GM12878 (cell line): Measurements from ENCODE around the gene HLA-G. TPM values are rescaled to one million over a fixed set of nuclear protein-coding genes. Genes with fewer than 3 reads are reported as not detected.

Experiments
- BMI1 ChIP-seq: fragments of 450-650 bp; IDR thresholded peaks from 2 replicates; pipeline ENCODE4 v1.6.1; 2016; ENCODE audit warnings: mild to moderate bottlenecking, moderate library complexity, borderline replicate concordance
- GATAD2B ChIP-seq: fragments of 450-650 bp; conservative IDR thresholded peaks from 2 replicates; pipeline ENCODE4 v1.6.1; 2017; ENCODE audit warnings: low read depth, mild to moderate bottlenecking, moderate library complexity
- IKZF1 ChIP-seq: fragments of 450-650 bp; conservative IDR thresholded peaks from 2 replicates; pipeline ENCODE4 v1.6.1; 2017; ENCODE audit warnings: antibody characterized with exemption, mild to moderate bottlenecking
- PKNOX1 ChIP-seq: fragments of 450-650 bp; IDR thresholded peaks from 2 replicates; pipeline ENCODE4 v1.6.1; 2016; ENCODE audit warnings: mild to moderate bottlenecking
- RBBP5 ChIP-seq: fragments of 200-600 bp; sonication (generic); conservative IDR thresholded peaks from 2 replicates; pipeline ENCODE4 v1.6.1; 2016
- SUZ12 ChIP-seq: fragments of 200-600 bp; sonication (generic); IDR thresholded peaks from one replicate; pipeline ENCODE4 v1.6.1; 2018; ENCODE audit warnings: antibody characterized with exemption, mild to moderate bottlenecking; ENCODE audit not compliant: unreplicated experiment
- polyA plus RNA-seq, 11 experiments: library from polyadenylated mRNA; depleted of rRNA in 4 of 11; unstranded in 6 of 11; stranded (reverse) in 5 of 11; fragments of >200 nt; fragmentation: Nextera tagmentation in 4 of 11; fragmentation: Illumina TruSeq in 1 of 11; extraction: Ambion mirVana in 4 of 11; extraction: Trizol in 1 of 11; gene quantifications; 1 replicate in 1 of 11; 2 replicates in 10 of 11; pipeline versions ENCODE4 v1.2.1 to v1.2.3, GENCODE V29; 2011 to 2016; ENCODE audit warnings: inconsistent platforms in 2 of 11, missing spikeins in 2 of 11, low read depth in 1 of 11
- total RNA-seq, 4 experiments: library from RNA; depleted of rRNA in 3 of 4; stranded (reverse); fragments of >200 nt in 3 of 4; fragmentation: Illumina TruSeq in 1 of 4; extraction: Trizol in 1 of 4; gene quantifications; 2 replicates each; pipeline versions ENCODE4 v1.2.1 to v1.2.3, GENCODE V29; 2013 to 2021
- TF ChIP-seq, protein P1 (sequence below): fragments of 450-650 bp; formaldehyde crosslinking; IDR thresholded peaks from 2 replicates; pipeline ENCODE4 v1.4.0; 2020; ENCODE audit warnings: mild to moderate bottlenecking, moderate library complexity

The HLA-G gene
- total and polyA plus RNA-seq, 10 of the 15 experiments (the other 5 are each of a cell fraction or from before 2014, with no cell fraction given), result 0.10 to 2.9 (median 1.3) TPM; not detected in 5

DNA sequence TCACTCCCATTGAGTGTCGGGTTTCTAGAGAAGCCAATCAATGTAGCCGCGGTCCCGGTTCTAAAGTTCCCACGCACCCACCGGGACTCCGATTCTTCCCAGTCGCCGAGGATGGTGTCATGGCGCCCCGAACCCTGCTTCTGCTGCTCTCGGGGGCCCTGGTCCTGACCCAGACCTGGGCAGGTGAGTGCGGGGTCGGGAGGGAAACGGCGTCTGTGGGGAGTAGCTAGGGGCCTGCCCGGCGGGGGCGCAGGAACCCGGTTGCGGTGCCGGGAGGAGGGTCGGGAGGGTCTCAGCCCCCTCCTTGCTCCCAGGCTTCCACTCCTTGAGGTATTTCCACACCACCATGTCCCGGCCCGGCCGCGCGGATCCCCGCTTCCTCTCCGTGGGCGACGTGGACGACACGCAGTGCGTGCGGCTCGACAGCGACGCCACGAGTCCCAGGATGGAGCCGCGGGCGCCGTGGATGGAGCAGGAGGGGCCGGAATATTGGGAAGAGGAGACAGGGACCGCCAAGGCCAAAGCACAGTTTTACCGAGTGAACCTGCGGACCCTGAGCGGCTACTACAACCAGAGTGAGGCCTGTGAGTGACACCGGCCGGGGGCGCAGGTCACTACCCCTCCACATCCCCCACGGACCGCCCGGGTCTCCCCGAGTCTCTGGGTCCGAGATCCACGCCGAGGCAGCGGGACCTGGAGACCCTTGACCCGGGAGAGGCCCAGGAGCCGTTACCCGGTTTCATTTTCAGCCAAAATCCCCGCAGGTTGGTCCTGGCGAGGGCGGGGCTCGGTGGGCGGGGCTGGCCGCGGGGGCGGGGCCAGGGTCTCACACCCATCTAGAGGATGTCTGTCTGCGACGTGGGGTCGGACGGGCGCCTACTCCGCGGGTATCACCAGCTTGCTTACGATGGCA is 35.2 kb upstream of the HLA-G start (continued):
- no peak for TF ChIP-seq RBBP5
- TF ChIP-seq BMI1, result no peak
- TF ChIP-seq IKZF1, result peak; percentile 50
- no peak for TF ChIP-seq GATAD2B
- TF ChIP-seq, protein P1, sequence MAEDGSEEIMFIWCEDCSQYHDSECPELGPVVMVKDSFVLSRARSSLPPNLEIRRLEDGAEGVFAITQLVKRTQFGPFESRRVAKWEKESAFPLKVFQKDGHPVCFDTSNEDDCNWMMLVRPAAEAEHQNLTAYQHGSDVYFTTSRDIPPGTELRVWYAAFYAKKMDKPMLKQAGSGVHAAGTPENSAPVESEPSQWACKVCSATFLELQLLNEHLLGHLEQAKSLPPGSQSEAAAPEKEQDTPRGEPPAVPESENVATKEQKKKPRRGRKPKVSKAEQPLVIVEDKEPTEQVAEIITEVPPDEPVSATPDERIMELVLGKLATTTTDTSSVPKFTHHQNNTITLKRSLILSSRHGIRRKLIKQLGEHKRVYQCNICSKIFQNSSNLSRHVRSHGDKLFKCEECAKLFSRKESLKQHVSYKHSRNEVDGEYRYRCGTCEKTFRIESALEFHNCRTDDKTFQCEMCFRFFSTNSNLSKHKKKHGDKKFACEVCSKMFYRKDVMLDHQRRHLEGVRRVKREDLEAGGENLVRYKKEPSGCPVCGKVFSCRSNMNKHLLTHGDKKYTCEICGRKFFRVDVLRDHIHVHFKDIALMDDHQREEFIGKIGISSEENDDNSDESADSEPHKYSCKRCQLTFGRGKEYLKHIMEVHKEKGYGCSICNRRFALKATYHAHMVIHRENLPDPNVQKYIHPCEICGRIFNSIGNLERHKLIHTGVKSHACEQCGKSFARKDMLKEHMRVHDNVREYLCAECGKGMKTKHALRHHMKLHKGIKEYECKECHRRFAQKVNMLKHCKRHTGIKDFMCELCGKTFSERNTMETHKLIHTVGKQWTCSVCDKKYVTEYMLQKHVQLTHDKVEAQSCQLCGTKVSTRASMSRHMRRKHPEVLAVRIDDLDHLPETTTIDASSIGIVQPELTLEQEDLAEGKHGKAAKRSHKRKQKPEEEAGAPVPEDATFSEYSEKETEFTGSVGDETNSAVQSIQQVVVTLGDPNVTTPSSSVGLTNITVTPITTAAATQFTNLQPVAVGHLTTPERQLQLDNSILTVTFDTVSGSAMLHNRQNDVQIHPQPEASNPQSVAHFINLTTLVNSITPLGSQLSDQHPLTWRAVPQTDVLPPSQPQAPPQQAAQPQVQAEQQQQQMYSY (CRISPR knock-in tag), result no peak
- TF ChIP-seq PKNOX1, result peak; percentile 52
- TF ChIP-seq SUZ12, result no peak
